ENCODE data around the gene TMEM134.

Gene TMEM134

GRCh38 chr11:67463186-67463585, 5.9 kb downstream of the TMEM134 start:
- H3K4me3 ChIP-seq (ENCODE audit: low read depth, low read length): no peak overlapping the region
- no peaks in the 10 kb centered on the region for H3K4me1 ChIP-seq (ENCODE audit: control insufficient read depth, insufficient read depth, low read length)
- no peaks in the 10 kb centered on the region for H3K27me3 ChIP-seq (ENCODE audit: control insufficient read depth, insufficient read depth, low read length)
- H3K9ac ChIP-seq (ENCODE audit: low read depth, low read length): no peak overlapping the region
- H3K36me3 ChIP-seq (ENCODE audit: control insufficient read depth, insufficient read depth, low read length): no peaks in the 10 kb centered on the region
- no peaks in the 10 kb centered on the region for H3K9me3 ChIP-seq (ENCODE audit: control insufficient read depth, insufficient read depth, low read length)

- Histone ChIP-seq H3K36me3 (ENCODE audit: control insufficient read depth, insufficient read depth, low read length) (no peaks in the 10 kb centered on the region), H3K4me1 (ENCODE audit: control insufficient read depth, insufficient read depth, low read length) (no peaks in the 10 kb centered on the region), H3K9me3 (ENCODE audit: control insufficient read depth, insufficient read depth, low read length) (no peaks in the 10 kb centered on the region), H3K4me3 (ENCODE audit: low read depth, low read length) (no peak overlapping the region), H3K9ac (ENCODE audit: low read depth, low read length) (no peak overlapping the region), H3K27me3 (ENCODE audit: control insufficient read depth, insufficient read depth, low read length) (no peaks in the 10 kb centered on the region)
These were observed 10.8 kb downstream of the TMEM134 start for GRCh38 chr11:67458266-67458665.

- Histone ChIP-seq H3K4me1 (ENCODE audit: control insufficient read depth, insufficient read depth, low read length) (no peaks in the 10 kb centered on the region), H3K36me3 (ENCODE audit: control insufficient read depth, insufficient read depth, low read length) (no peaks in the 10 kb centered on the region), H3K9ac (ENCODE audit: low read depth, low read length) (no peak overlapping the region), H3K4me3 (ENCODE audit: low read depth, low read length) (no peak overlapping the region), H3K27me3 (ENCODE audit: control insufficient read depth, insufficient read depth, low read length) (no peaks in the 10 kb centered on the region), H3K9me3 (ENCODE audit: control insufficient read depth, insufficient read depth, low read length) (no peaks in the 10 kb centered on the region)
These were observed 11.6 kb downstream of the TMEM134 start for GRCh38 chr11:67457453-67457852.

GRCh38 chr11:67456068-67456705, 12.9 kb downstream of the TMEM134 start:
- H3K27me3 ChIP-seq (ENCODE audit: control insufficient read depth, insufficient read depth, low read length): no peaks in the 10 kb centered on the region
- no peak overlapping the region for H3K9ac ChIP-seq (ENCODE audit: low read depth, low read length)
- H3K9me3 ChIP-seq (ENCODE audit: control insufficient read depth, insufficient read depth, low read length): no peaks in the 10 kb centered on the region
- no peak overlapping the region for H3K4me3 ChIP-seq (ENCODE audit: low read depth, low read length)
- H3K4me1 ChIP-seq (ENCODE audit: control insufficient read depth, insufficient read depth, low read length): no peaks in the 10 kb centered on the region
- no peaks in the 10 kb centered on the region for H3K36me3 ChIP-seq (ENCODE audit: control insufficient read depth, insufficient read depth, low read length)

- H3K27me3 ChIP-seq (ENCODE audit: control insufficient read depth, insufficient read depth, low read length): no peaks in the 10 kb centered on the region
- H3K36me3 ChIP-seq (ENCODE audit: control insufficient read depth, insufficient read depth, low read length): no peaks in the 10 kb centered on the region
- no peaks in the 10 kb centered on the region for H3K9me3 ChIP-seq (ENCODE audit: control insufficient read depth, insufficient read depth, low read length)
- H3K4me3 ChIP-seq (ENCODE audit: low read depth, low read length): no peak within 1 kb of the TSS
- H3K4me1 ChIP-seq (ENCODE audit: control insufficient read depth, insufficient read depth, low read length): no peaks in the 10 kb centered on the region
- no peak within 1 kb of the TSS for H3K9ac ChIP-seq (ENCODE audit: low read depth, low read length)
These were observed 14.0 kb downstream of the TMEM134 start, which contains the start of gene CABP4 for GRCh38 chr11:67455054-67455453. Gene CABP4 (plus strand): TSS chr11:67455354. CDS start chr11:67455424, 70 bp downstream.

- H3K4me1 ChIP-seq (ENCODE audit: control insufficient read depth, insufficient read depth, low read length): no peaks in the 10 kb centered on the region
- no peak overlapping the region for H3K9ac ChIP-seq (ENCODE audit: low read depth, low read length)
- H3K27me3 ChIP-seq (ENCODE audit: control insufficient read depth, insufficient read depth, low read length): no peaks in the 10 kb centered on the region
- no peaks in the 10 kb centered on the region for H3K9me3 ChIP-seq (ENCODE audit: control insufficient read depth, insufficient read depth, low read length)
- H3K4me3 ChIP-seq (ENCODE audit: low read depth, low read length): no peak overlapping the region
- H3K36me3 ChIP-seq (ENCODE audit: control insufficient read depth, insufficient read depth, low read length): no peaks in the 10 kb centered on the region
These were observed 15.0 kb downstream of the TMEM134 start for GRCh38 chr11:67453816-67454732.

- no peak within 1 kb of the TSS for H3K9ac ChIP-seq (ENCODE audit: low read depth, low read length)
These were observed 16.7 kb downstream of the TMEM134 start, which contains the start of gene GPR152 for GRCh38 chr11:67452141-67452952. Gene GPR152 (minus strand): TSS chr11:67452729. CDS start chr11:67452724, 5 bp downstream.

GRCh38 chr11:67451658-67451976, 17.4 kb downstream of the TMEM134 start:
- H3K36me3 ChIP-seq (ENCODE audit: control insufficient read depth, insufficient read depth, low read length): no peaks in the 10 kb centered on the region
- H3K4me3 ChIP-seq (ENCODE audit: low read depth, low read length): no peak overlapping the region
- H3K9me3 ChIP-seq (ENCODE audit: control insufficient read depth, insufficient read depth, low read length): no peaks in the 10 kb centered on the region
- H3K9ac ChIP-seq (ENCODE audit: low read depth, low read length): no peak overlapping the region
- no peaks in the 10 kb centered on the region for H3K4me1 ChIP-seq (ENCODE audit: control insufficient read depth, insufficient read depth, low read length)
- H3K27me3 ChIP-seq (ENCODE audit: control insufficient read depth, insufficient read depth, low read length): no peaks in the 10 kb centered on the region

More at GRCh38 chr11:67452141-67452952, 16.7 kb downstream of the TMEM134 start, which contains the start of gene GPR152:
- H3K9me3 ChIP-seq (ENCODE audit: control insufficient read depth, insufficient read depth, low read length): no peaks in the 10 kb centered on the region
- H3K27me3 ChIP-seq (ENCODE audit: control insufficient read depth, insufficient read depth, low read length): no peaks in the 10 kb centered on the region
- H3K4me1 ChIP-seq (ENCODE audit: control insufficient read depth, insufficient read depth, low read length): no peaks in the 10 kb centered on the region
- H3K4me3 ChIP-seq (ENCODE audit: low read depth, low read length): no peak within 1 kb of the TSS
- no peaks in the 10 kb centered on the region for H3K36me3 ChIP-seq (ENCODE audit: control insufficient read depth, insufficient read depth, low read length)

- Histone ChIP-seq H3K27me3 (ENCODE audit: control insufficient read depth, insufficient read depth, low read length) (no peaks in the 10 kb centered on the region), H3K4me3 (ENCODE audit: low read depth, low read length) (no peak overlapping the region), H3K9ac (ENCODE audit: low read depth, low read length) (no peak overlapping the region), H3K36me3 (ENCODE audit: control insufficient read depth, insufficient read depth, low read length) (no peaks in the 10 kb centered on the region), H3K9me3 (ENCODE audit: control insufficient read depth, insufficient read depth, low read length) (no peaks in the 10 kb centered on the region), H3K4me1 (ENCODE audit: control insufficient read depth, insufficient read depth, low read length) (no peaks in the 10 kb centered on the region)
These were observed 18.0 kb downstream of the TMEM134 start for GRCh38 chr11:67450796-67451657.

- Histone ChIP-seq H3K9me3 (ENCODE audit: control insufficient read depth, insufficient read depth, low read length) (no peaks in the 10 kb centered on the region), H3K4me3 (ENCODE audit: low read depth, low read length) (no peak overlapping the region), H3K36me3 (ENCODE audit: control insufficient read depth, insufficient read depth, low read length) (no peaks in the 10 kb centered on the region), H3K4me1 (ENCODE audit: control insufficient read depth, insufficient read depth, low read length) (no peaks in the 10 kb centered on the region), H3K27me3 (ENCODE audit: control insufficient read depth, insufficient read depth, low read length) (no peaks in the 10 kb centered on the region), H3K9ac (ENCODE audit: low read depth, low read length) (no peak overlapping the region)
These were observed 19.8 kb downstream of the TMEM134 start for GRCh38 chr11:67449116-67449844.
